ENCODE results near the gene NUPR1.
"Not testable (repeated sequence)": the region's sequence is repeated elsewhere in the genome, so short reads cannot be mapped to it uniquely, and the experiment has no call there.

NUPR1 gene

DNA sequence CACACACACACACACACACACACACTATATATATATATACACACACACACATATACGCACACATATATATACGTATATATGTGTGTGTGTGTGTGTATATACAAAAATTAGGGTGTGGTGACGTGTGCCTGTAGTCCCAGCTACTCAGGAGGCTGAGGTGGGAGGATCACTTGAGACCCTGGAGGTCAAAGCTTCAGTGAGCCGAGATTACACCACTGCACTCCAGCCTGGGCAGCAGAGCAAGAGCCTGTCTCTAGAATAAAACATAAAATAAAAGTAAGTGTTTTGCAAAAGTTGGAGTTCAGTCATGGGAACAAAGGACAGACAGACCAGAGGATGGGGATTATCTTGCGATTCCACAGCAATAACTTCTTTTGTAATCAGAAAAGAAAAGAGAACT, 10.8 kb downstream of the NUPR1 start:
- DNase-seq (ENCODE audit: low spot score) = no peak
- in situ Hi-C loops (cut with MboI; ENCODE audit: low sequenced_read_pairs, unreplicated experiment) = loop anchor here (25.0 kb wide), 1 partner anchor 241 kb away; the partner anchor contains the start of gene SBK1
- TF ChIP-seq CTCF (IDR thresholded peaks at IDR 0.05; ENCODE audit: borderline replicate concordance, control extremely low read depth, extremely low read depth, insufficient read depth, missing control alignments) = no peak

DNA sequence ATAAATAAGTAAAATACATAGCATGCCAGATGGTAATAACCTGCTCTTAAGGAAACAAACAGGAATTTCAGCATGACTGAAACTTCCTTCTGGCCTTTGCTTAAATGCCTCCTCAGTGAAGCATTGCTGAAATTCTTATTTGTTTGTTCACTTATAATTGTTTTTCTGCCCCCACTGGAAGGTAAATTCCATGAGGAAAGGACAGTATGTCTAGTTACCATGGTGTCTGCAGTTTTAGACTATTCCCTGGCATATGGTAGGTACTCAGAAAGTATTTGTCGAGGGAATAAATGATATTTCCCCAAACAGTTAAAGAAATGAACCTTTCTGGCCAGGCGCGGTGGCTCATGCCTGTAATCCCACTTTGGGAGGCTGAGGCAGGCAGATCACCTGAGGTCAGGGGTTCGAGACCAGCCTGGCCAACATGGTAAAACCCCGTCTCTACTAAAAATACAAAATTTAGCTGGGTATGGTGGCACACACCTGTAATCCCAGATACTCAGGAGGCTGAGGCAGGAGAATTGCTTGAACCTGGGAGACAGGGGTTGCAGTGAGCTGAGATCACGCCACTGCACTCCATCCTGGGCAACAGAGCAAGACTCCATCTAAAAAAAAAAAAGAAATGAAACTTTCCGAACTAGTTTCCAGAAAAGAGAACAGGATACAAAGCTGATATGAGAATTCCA, 11.5 kb downstream of the NUPR1 start:
- in situ Hi-C loops (cut with MboI; ENCODE audit: low sequenced_read_pairs, unreplicated experiment) = loop anchor here (25.0 kb wide), 1 partner anchor 240 kb away; the partner anchor contains the start of gene SBK1
- not testable (repeated sequence) for DNase-seq (ENCODE audit: low spot score)

DNA sequence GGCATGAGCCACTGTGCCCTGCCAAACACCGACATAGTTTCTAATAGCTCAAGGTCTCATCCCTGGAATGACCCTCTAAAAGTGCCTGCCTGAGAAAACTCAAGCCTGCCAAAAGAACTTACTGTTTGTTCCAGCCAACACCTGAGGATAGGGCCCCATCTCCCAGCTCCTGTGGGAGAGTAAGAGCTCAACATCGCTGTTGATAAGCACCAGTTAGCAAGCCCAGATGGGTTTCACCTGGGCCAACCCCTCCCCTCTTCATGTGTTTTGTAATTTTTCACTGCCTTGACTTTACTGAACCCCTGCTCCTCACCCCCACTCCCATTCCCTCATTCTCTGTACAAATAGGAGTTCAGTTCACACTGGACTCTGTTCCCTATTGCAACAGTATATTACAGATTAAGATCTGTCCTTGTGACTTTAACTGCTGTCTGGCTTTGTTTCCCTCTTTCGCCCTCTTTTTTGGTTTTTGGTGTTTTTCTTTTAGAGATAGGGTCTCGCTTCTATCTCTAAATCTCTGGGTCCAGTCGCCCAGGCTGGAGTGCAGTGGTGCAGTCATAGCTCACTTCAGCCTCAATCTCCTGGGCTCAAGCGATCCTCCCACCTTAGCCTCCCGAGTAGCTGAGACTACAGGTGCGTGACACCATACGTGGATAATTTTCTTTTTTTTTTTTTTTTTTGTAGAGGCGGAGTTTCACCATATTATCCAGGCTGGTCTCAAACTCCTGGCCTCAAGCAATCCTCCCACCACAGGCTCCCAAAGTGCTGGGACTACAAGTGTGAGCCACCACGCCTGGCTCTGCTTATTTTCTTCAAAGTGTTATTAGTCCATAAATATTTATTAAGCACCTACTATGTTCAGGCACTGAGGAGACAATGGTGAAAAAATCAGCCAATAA, 12.3 kb downstream of the NUPR1 start:
- no peak for TF ChIP-seq CTCF (IDR thresholded peaks at IDR 0.05; ENCODE audit: borderline replicate concordance, control extremely low read depth, extremely low read depth, insufficient read depth, missing control alignments)
- in situ Hi-C loops (cut with MboI; ENCODE audit: low sequenced_read_pairs, unreplicated experiment) = loop anchor here (25.0 kb wide), 1 partner anchor 239 kb away; the partner anchor contains the start of gene SBK1
- no peak for DNase-seq (ENCODE audit: low spot score)

GRCh38 chr16:28524681-28525171, 14.0 kb downstream of the NUPR1 start:
- DNase-seq (ENCODE audit: low spot score) = no peak
- in situ Hi-C loops (cut with MboI; ENCODE audit: low sequenced_read_pairs, unreplicated experiment) = loop anchor here (25.0 kb wide), 1 partner anchor 237 kb away; the partner anchor contains the start of gene SBK1
- TF ChIP-seq CTCF (IDR thresholded peaks at IDR 0.05; ENCODE audit: borderline replicate concordance, control extremely low read depth, extremely low read depth, insufficient read depth, missing control alignments) = no peak

GRCh38 chr16:28522792-28523191, 16.0 kb downstream of the NUPR1 start:
- TF ChIP-seq CTCF (IDR thresholded peaks at IDR 0.05; ENCODE audit: borderline replicate concordance, control extremely low read depth, extremely low read depth, insufficient read depth, missing control alignments) = no peak
- in situ Hi-C loops (cut with MboI; ENCODE audit: low sequenced_read_pairs, unreplicated experiment) = no loop called here

GRCh38 chr16:28521436-28521835, 17.3 kb downstream of the NUPR1 start:
- no peak for DNase-seq (ENCODE audit: low spot score)
- in situ Hi-C loops (cut with MboI; ENCODE audit: low sequenced_read_pairs, unreplicated experiment) = no loop called here
- no peak for TF ChIP-seq CTCF (IDR thresholded peaks at IDR 0.05; ENCODE audit: borderline replicate concordance, control extremely low read depth, extremely low read depth, insufficient read depth, missing control alignments)

More at GRCh38 chr16:28522792-28523191, 16.0 kb downstream of the NUPR1 start:
- DNase-seq (ENCODE audit: low spot score) = no peak
